GM19238 (cell line): Measurements from ENCODE around the gene UPP1.

Source experiments
- DNase-seq: peaks from one replicate; pipeline ENCODE4 v3.0.0; 2011; ENCODE audit warnings: low spot score; ENCODE audit not compliant: insufficient read length

UPP1 gene

DNA sequence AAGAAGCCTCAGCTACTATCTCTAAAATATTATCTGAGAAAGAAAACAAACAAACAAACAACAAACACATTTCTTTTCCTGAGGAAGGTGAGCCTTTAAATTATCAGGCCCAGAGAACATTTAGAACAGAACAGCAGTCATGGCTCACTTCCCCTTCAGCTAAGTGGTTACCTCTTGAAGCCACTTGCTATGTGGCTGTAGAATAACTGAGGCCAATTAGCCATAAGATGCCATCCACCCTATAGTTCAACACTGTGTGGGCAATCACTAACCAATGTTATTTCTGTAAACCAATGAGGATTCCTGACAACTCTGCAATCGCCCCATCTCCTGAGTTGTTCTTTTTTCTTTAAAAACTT lies 3.7 kb upstream of the UPP1 start:
- no peak for DNase-seq

DNA sequence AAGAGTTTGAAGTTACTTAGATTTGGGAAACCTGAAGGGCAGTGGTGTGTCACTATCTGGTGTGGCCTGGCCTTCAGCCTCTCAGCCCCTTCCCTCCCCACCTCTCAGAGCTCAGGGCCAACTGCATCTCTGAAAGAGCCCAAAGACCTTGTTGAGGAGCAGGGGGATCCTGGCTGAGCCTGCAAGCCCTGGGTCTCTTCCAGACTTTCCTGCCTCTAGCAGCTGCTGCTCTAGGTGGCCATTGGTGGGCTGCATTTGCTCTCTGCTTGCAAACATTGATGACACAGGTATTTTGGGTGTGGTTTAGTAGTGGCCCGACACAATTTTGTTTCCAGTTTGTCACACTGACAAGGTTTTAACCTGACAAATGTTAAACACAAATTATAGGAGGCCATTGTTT lies 3.1 kb upstream of the UPP1 start:
- DNase-seq, result no peak

DNA sequence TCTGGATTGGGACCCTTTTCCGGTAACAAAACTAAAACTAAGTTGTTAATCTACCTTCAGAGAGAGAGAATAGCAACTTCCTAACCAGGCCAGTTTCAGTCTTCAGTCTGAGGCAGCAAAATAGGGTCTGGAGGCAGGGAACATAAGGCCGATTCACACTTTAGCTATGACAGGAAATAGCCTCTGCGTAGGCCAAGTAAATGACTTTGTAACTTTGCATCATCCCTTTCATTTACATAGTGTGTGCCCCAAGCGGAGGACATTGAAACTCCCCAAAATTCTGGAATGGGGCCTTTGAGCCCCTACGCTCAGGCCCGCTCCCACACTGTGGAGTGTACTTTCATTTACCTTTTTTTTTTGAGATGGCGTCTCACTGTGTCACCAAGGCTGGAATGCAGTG lies 1.7 kb upstream of the UPP1 start:
- no peak for DNase-seq

DNA sequence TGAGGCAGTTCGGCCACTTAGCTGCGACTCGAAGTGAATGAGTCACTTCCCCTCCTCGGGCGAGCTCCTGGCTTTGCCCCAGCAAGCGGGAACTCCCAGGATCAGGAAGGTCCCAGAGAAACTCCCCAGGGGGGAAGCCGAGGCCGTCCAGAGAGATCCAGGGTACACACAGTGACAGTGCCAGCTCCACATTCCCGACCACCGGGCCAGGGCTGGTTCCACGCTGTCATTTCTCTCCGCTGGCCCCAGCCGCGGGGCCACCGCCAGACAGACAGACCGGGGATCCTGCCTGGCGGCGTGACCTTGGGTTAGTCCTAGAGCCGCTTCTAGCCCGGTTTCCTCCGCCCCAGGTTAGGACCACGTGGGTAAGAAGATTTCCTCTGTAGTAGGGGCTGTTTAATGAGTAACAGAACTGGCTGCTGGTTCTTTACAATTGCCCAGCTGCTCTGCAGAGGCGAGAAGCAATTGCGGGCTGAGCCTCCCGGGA lies 463 bp upstream of the UPP1 start:
- peak; percentile 73 for DNase-seq

DNA sequence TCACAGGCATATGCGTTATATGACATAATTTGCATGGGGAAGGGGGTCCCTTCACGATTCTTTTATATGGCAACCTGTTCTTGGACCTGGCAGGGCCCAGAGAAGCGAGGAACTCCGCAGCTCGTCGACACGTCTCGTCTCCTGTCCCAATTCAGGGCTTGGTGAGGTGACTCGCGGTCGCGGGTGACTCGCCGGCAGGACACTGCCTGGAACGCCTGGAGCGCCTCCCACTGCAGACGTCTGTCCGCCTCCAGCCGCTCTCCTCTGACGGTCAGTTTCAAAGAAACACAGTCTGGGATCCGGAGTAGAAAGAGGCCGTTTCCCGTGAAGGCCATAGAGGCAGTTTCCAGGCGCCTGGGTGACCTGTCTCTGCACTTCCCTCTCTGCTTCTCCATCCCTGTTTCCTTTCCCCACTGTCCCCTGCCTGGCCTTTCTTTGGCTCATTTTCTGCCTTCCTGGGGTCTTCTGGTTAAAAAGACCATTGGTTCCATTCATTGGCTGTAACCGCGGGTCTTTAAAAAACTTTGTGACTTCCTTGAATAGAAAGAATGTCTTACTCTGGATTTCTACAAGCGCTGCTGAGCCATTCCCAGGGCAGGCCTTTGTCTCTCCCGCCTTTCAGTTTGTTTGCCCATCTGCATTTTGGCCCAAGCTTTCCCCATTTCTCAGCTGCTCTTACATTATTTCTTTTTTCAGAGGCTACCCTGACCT lies 1.2 kb downstream of the UPP1 start:
- DNase-seq, result no peak

DNA sequence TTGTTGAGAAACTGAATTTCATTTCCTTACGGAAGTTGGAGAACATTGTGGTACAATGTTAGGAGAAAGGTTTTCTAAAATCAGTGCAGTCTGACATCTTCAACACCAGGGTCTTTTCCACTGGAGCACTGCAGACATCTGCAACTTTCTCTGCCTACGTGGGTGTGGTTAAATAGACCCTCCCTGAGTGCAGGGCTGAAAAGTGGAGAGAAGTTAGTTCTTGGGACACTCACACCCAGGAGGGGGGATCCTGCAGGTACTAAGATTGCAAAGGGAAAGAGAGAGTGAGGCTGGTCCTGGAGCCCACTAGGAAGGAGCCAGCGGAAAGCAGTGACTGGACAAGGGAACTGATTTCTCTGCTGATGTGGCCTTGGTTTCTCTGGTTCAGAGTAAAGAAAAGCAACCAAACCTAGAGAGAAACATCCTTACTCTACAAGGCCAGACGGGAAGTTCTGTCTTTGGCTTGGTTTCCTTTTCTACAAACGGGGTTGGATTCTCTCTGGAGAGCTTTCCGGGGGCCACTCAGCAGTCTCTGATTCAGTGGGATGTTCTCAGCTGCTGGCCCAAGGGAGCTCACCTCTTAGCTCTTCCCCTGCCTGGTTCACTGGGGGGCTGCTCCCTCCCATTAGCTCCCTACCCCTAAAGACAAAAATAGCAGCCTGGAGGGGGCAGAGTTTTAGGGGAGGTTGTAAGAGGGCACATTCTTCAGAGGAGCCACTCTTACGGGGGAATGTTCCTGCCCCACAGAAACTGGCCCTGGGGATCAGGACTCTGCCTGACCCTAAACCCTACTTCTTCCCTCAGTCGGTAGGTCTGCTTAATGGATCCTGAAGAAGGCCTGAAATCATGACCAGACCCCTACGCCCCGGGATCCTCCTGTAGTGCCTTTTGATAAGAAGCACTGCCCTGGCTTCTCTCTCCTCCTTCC lies 2.7 kb downstream of the UPP1 start:
- no peak for DNase-seq

DNA sequence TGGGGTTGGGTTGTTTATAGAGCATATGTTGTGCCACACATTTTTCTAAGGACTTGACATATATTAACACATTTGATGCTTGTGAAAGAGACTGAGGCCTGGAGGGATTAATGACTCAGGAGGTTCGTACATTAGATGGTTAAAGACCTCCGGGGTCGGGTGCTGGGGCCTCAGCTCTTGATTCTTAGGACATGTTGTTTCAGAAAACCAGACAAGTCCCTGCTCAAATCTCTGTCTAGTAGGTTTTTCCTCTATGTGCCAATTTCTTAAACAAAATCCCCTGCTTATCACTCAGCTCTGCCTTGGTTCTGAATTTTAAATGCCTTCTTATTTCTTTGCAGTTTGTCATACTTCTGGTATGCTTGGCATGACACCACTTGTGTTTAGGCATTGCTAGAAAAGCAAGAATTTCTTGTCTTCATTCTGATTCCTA lies 5.8 kb downstream of the UPP1 start:
- no peak for DNase-seq

DNA sequence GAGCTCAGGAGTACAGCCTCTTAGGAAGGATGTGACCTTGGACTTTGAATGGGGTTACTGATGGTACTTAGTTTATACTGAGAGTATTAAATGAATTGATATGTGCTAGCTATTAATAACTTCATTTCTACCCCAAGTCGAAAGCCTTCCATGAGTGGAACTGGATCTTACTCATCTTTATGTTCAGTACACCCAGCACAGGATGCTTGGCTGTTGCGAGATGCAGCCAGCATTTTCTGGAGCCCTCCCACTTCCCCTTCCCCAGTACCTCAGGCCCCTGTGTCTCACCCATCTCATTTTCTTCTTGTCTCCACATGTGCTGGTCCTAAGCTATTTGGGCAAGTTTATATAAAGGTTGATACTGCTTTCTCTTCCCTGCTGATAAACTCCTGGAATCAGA lies 7.2 kb downstream of the UPP1 start:
- DNase-seq, result no peak

DNA sequence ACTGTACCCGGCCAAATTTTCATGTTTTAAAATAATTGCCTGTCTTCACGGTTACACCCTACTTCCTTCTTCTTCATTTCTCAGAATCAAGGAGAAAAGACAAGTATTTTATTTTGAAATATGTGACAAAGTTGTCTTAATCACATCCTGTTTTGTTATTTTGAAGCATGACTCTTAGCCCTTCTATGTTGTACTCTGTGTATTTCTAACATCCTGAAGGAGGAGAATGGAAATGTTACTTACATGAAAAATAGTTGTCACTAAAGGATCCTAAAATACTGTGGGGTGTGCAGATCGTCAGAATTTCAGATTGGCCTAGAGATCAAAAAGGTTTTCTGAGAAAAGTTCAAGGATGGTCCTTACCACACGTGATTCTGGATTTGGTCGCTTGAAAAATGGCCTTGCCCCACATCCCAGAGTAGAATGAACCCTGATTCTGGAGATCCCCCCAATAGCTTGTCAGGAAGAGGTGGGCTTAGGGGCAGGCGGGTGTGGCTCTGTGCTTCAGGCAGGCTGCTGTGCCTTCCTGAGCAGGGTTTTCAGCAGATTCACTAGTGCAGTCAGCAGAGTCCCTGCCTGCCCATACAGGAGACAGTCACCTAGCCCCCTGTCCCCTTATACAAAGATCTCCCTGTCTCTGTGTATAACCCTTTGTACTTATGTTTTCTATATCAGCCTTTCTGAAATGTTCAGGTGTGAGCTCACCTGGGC lies 8.6 kb downstream of the UPP1 start:
- DNase-seq, result no peak

DNA sequence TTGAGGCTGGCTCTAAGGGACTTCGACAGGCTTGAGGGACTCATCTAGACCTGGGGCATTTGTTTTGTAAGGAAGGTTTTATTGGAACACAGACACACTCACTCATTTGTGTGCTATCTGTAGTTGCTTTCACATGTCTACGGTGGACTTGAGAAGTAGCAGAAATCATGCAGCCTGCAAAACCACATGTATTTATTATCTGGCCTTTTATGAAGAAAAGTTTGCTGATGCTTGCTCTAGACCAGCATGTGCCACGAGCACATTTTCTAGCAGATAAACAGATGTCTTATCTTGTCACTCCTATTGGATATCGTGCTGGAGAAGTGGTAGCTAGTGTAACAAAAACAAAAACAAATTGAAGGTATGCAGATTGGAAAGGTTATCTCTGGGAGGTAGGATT lies 9.8 kb downstream of the UPP1 start:
- no peak for DNase-seq

DNA sequence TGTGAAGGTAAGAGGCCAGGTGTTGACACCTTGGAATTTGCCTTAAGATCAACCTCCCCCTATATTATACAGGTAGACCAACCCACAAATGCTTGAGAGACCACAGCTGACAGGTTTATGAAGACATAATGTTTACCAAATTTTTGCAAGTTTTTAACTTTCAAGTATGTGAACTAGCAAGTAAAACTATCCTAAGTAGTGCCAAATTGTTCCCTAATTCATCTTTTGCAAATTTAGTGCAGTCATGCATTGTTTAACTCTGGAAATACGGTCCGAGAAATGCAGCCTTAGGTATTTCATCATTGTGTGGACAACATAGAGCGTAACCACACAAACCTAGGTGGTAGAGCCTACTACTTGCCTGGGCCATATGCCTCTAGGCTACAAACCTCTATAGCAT lies 10.7 kb downstream of the UPP1 start:
- no peak for DNase-seq

DNA sequence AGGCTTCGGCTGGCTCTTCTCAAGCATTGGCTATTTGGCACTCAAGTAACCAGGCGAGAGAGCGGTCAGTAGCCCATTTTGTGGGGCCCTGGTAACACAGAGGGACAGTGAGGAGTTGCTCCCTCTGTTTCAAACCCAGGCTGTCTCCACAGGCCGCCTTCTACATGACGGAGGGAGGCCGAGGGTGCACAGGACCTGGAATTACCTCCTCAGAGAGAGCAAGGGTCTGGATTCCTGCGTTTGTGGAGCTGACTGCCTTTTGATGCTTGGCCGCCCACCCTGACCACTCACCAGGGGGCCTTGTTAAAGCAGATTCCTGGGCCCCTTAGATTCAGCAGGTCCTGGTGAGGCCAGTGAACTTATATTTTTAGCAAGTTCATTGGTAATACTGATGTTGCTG lies 12.3 kb downstream of the UPP1 start:
- no peak for DNase-seq

DNA sequence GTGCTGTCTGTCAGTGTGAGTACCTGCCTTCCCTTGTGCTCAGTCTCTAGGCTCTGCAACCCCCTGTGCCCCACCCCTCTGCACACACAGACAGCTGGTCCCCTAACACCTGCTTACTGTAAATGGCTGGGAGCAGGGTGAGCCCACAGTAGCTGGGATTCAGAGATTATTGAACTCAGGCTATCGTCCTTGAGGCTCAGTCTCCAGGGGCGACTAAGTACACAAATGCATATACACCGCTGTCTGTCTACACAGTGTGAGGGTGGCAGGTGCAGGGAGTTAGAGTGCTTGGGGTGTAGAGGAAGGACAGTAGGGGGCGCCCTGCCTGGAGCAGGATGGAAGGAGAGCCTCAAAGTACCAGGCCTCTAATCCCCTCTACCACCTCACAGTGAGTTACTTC lies 12.9 kb downstream of the UPP1 start:
- no peak for DNase-seq

DNA sequence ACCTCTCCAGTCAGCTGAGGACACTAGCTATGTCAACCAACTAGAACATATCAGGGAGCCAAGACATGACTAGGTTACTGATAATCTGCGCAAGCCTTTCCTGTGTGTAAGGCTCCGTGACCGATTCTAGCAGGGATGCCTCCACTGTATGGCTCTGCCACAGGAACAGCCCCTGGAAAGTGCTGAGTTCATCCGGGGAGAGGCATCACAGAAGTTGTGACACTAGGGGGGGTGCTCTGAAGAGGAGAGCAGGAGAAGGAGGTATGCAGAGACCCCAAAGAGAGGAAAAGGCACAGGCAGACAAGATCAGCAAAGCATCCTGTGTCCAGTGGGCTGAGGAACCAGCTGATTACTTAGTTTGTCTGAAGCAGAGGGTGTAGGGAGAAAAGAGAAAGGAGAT lies 13.5 kb downstream of the UPP1 start:
- DNase-seq, result no peak

DNA sequence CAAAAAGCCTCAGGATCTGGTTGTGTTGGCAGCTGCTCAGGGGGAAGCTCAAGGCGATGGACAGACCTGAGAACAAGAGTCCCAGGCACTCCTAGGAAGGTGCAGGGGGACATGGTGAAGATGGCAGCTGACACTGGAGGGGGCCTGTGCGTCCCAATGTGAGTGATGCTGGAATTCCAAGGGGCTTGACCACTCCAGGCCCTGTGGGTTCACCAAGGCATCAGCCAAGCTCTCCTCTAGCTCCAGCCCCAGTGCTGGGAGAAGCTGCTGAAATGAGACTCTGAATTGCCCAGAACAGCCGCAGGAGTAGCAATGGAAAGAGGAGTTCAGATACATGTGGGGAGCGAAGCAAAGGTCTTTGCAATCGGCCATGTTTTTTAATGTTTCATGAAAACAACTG lies 16.0 kb downstream of the UPP1 start:
- DNase-seq, result no peak

DNA sequence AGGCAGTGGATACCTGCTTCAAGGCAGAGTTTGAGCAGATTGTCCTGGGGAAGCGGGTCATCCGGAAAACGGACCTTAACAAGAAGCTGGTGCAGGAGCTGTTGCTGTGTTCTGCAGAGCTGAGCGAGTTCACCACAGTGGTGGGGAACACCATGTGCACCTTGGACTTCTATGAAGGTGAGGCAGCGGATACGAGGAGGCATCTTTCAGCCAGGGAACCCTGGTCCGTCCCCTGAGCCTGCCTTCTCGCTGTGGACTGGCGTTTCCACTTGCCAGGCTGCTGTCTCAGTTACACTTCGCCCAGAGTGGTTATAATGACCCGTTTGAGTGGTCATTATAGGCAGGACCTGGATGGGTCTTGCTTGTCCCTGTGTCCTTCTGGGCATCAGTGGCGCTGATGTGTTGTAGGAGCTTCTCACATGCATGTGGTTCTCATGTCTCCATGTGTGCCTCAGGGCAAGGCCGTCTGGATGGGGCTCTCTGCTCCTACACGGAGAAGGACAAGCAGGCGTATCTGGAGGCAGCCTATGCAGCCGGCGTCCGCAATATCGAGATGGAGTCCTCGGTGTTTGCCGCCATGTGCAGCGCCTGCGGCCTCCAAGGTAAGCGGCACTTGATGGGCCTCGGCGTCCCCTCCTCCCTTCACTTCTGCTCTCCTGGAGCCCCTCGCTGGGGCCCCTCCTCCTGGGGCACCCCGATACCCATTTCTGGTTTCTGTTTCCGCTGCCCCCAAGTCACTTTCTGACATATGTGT lies 18.0 kb downstream of the UPP1 start:
- no peak for DNase-seq

DNA sequence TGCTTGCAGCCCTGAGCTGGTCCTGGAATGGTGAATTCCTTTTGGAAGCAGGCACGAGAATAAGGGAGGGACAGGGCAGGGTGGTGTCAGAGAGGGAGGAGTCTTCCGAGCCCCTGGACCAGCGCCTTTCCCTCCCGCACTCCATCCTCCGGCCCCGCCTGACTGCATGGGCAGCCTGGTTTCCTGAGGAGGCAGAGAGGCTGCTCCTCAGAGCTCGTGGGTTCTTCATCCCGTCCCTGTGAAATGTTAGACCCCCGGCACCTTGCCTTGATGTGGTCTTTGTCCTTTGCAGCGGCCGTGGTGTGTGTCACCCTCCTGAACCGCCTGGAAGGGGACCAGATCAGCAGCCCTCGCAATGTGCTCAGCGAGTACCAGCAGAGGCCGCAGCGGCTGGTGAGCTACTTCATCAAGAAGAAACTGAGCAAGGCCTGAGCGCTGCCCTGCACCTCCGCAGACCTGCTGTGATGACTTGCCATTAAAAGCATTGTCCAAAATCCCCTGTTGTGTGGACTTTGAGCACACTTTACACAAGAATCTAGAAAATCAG lies 18.9 kb downstream of the UPP1 start:
- DNase-seq, result no peak

DNA sequence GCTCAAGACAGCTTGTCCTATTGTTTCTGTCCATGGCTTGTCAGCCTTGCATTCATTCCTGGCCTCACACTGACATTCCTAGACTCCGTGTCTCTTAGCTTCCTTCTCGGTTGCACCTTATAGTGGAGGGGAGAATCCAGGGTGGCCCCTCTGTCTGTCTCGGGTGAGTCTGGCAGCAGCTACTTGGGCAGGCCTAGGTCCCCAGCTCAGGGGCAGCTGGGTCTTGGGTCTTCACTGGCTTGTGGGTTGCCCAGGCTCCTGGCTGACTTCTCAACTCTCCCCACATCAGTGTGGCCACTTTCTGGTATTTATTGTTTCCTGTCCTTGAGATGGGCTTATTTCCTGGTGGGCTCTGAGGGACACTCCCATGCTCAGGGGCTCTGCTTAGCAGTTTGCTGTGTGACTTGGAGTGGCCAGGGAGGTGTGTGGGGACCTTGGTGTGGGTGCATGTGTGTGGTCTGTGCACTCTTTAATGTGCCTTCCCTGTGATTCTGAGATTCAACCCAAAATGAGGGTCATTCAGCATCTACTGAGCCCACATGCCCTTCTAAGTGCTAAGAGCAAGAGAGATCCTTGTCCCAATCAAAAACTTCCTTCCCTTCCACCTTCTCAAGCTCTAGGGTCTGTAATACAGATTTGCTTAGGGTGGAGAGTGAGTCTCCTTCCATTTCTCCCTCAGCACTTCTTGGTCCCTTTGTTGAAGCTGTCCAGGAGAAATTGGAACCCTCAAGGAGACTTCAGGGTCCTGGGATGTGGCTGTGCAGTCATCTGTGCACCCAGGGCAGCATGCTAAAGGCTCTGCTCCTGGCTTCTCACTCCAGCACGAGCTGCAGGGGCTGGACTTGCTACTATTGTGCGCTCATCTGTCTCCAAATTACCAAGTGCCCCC lies 20.1 kb downstream of the UPP1 start:
- no peak for DNase-seq

DNA sequence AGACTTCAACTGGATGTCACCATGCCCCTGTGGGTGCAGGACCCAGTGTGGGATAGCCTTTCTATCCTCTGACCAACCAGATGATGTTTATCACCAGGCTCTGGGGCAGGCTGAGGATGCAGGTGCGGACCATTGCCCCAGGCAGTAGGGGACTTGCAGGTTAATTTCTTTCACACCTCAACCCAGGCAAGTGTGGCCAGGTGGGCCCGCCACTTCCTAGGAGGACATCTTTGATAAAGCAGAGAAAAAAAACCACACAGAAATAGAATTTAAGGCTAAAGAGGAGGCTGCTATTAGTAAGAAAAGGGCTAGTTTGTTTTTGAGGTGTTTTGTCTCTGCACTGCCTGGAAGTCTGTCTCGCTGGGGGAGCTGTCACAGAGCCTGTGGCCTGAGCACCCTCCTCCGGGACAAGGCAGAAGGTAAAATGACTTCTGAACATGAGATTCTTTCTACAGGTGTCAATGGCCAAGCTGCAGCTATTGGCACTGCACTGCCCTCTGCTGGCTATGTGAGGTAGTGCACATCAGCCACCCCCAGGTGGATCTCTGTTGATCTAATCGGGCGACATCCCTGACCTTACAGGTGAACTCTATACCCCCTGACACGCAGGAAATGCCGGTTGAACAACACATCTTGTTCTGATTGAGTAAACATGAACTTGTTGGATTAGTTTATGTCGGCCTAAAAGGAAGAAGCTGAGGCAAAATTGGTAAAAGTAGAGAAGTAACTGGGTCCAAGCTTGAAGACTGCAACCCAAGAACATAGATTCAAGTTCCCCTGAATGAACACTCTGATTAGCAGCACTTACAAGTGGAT lies 21.0 kb downstream of the UPP1 start:
- DNase-seq, result peak; percentile 54
